GM10248 (cell line): ENCODE measurements around the gene SF3B1.

ENCODE experiments used
- CTCF ChIA-PET: fragments of 300-600 bp; sonication (Branson Sonifier 250); formaldehyde crosslinking; extraction: SDS; loops from one replicate; lab custom pipeline; 2021; ENCODE audit warnings: antibody characterized with exemption; lab: Yijun Ruan, JAX
- POLR2A ChIA-PET: fragments of 350-650 bp; sonication (Branson Sonifier 250); formaldehyde crosslinking; extraction: SDS; loops from one replicate; lab custom pipeline; 2020; ENCODE audit warnings: antibody characterized with exemption; lab: Yijun Ruan, JAX
- DNase-seq: peaks from one replicate; pipeline ENCODE4 v3.0.0; 2012; ENCODE audit errors: extremely low spot score
- CTCF ChIP-seq: IDR thresholded peaks from 2 replicates; pipeline ENCODE4 v1.5.1; 2012; ENCODE audit warnings: mild to moderate bottlenecking, low read depth; ENCODE audit errors: extremely low read depth, missing control alignments, control extremely low read depth

SF3B1 gene

GRCh38 chr2:197360744-197361156, 74.1 kb downstream of the SF3B1 start:
- no peak for TF ChIP-seq CTCF
- ChIA-PET POLR2A (no interaction called here), CTCF (interaction anchor here (1.2 to 1.5 kb wide), 3 partner anchors 22 to 299 kb away, joined by 3 to 4 read pairs (median 4); no protein-coding TSS in a partner anchor)
- DNase-seq = no peak

GRCh38 chr2:197359859-197360258, 75.0 kb downstream of the SF3B1 start:
- no peak for DNase-seq
- ChIA-PET CTCF (interaction anchor here (0.8 to 3.2 kb wide), 6 partner anchors 12 to 246 kb away, joined by 3 to 20 read pairs (median 4); no protein-coding TSS in a partner anchor), POLR2A (no interaction called here)
- peak; percentile 10 for TF ChIP-seq CTCF

- POLR2A ChIA-PET = no interaction called here
Measured at GRCh38 chr2:197358931-197359330, 75.9 kb downstream of the SF3B1 start.

GRCh38 chr2:197357986-197358385, 76.8 kb downstream of the SF3B1 start:
- DNase-seq = no peak
- POLR2A ChIA-PET = no interaction called here
- TF ChIP-seq CTCF = no peak
- CTCF ChIA-PET = interaction anchor here (0.6 to 3.2 kb wide), 10 partner anchors 9 to 244 kb away, joined by 3 to 20 read pairs (median 3); no protein-coding TSS in a partner anchor

More at GRCh38 chr2:197358931-197359330, 75.9 kb downstream of the SF3B1 start:
- TF ChIP-seq CTCF = no peak
- no peak for DNase-seq
- CTCF ChIA-PET = interaction anchor here (0.8 to 3.2 kb wide), 8 partner anchors 8 to 245 kb away, joined by 3 to 20 read pairs (median 4); no protein-coding TSS in a partner anchor

- DNase-seq = no peak
- TF ChIP-seq CTCF = no peak
- ChIA-PET CTCF (interaction anchor here (1.1 to 1.4 kb wide), 2 partner anchors 10 to 165 kb away, joined by 3 to 6 read pairs; no protein-coding TSS in a partner anchor), POLR2A (no interaction called here)
Measured at GRCh38 chr2:197356136-197356535, 78.7 kb downstream of the SF3B1 start.

- no peak for DNase-seq
- CTCF ChIA-PET = interaction anchor here (1.2 to 1.3 kb wide), 2 partner anchors 28 to 241 kb away, joined by 4 to 7 read pairs; no protein-coding TSS in a partner anchor
Measured at GRCh38 chr2:197354169-197354558, 80.7 kb downstream of the SF3B1 start.

More at GRCh38 chr2:197354169-197354558, 80.7 kb downstream of the SF3B1 start:
- no peak for TF ChIP-seq CTCF
- POLR2A ChIA-PET = no interaction called here
